Activated T-cell treated with anti-CD3 and anti-CD28 coated beads for 24 hours (primary cell): Measurements from ENCODE around the gene VWA3B.
"Not testable (repeated sequence)": the region's sequence is repeated elsewhere in the genome, so short reads cannot be mapped to it uniquely, and the experiment has no call there.

ENCODE experiments used
- DNase-seq: peaks from one replicate; pipeline ENCODE4 v3.0.0-alpha.2; 2020; ENCODE audit warnings: low read depth

VWA3B gene

GRCh38 chr2:98297817-98298682, 211.1 kb downstream of the VWA3B start:
- no peak for DNase-seq

DNA sequence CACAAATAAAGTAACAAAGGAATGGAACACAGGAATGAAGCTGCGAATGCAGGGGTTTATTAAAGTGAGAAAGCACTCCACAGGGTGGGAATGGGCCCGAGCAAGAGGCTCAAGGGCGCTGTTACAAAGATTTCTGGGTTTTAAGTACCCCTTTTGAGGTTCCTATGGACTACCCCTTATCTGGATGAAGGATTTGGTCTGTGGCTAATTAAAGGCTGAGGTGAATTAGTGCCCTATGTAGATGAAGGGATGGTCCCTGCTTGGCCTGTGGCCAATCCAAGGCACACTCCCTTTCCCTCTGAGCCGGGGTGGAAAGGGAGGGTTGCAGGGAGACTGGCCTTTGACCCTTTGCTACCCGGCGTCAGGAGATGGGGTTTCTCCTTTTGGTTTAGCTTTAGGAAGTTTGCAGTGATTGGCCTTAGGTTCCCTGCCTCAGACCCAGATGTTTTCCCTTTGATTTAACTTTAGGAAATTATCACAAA, 211.8 kb downstream of the VWA3B start:
- no peak for DNase-seq

- no peak for DNase-seq
Observed at GRCh38 chr2:98299211-98299905, 212.4 kb downstream of the VWA3B start.

DNA sequence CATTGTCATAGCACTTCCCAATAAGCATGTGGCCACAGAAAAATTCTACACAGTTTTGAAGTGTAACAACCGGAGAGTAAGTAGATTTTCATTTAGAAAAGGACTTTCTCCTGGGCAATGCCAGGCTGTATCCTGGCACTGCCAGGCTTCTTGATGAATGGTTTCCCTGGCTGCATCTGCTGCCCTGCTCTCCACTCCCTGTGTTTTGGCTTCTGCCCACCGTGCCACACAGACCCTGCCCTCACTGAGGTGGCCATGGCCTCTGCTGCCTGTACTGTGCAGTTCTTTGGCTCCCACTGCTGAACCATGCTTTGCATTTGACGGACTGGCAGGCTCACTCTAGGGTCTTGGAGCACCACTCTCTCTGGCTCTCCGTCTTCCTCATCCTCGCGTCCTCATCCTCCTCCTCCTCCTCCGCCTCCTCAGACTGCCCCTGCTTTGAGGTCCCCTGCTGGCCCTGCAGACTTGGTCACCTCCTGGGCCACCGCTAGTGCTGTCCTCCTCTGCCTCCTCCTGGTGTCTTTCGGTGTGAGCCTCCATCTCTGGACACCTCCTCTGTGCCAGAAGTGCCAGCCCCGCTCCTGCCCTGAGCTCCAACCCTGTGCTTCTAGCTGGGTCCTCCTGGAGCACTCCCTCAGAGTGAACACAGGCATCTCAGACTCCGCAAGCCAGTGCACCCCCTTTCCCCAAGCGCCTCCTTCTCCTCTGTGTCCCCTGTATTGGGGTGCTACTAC, 213.3 kb downstream of the VWA3B start:
- no peak for DNase-seq

GRCh38 chr2:98301469-98301868, 214.5 kb downstream of the VWA3B start:
- no peak for DNase-seq

GRCh38 chr2:98307131-98307696, 220.2 kb downstream of the VWA3B start:
- DNase-seq = not testable (repeated sequence)

DNA sequence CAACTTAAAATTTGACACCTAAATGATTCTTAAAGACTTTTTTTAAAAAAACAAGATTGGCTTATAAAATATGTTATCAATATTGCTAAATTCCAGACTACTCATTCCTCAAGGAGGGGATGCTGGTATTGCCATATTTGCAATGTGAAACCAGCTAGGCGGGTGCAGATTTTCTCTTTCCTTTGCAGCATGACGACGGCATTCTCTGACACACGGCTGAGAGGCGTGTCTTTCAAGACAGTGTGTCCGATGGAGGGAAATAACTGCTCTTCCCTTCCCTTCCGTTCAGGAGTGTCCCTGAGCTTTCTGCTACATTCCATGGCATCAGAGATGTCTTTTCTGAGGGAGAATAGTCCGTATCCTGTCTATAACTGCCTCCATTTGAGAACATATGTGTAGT, 221.1 kb downstream of the VWA3B start:
- DNase-seq = no peak

DNA sequence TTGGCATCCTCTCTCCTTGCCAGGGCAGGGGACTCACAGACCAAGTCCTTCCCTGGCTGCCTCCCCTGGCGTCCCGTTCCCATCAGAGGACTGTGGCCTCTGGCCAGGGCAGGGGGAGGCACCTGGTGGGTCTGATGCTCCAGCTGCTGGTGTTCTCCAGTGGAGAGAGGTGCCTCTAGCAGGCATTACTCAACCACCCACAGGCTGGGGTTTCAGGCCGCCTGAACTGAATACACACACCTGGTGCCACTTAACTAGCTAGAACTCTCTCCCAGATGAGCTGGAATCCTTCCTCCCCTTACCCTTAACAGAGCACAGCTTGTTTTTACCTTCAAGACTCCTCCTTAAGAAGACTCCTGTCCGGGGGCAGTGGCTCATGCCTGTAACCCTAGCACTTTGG, 221.6 kb downstream of the VWA3B start:
- DNase-seq = no peak

GRCh38 chr2:98309580-98309979, 222.6 kb downstream of the VWA3B start:
- no peak for DNase-seq

DNA sequence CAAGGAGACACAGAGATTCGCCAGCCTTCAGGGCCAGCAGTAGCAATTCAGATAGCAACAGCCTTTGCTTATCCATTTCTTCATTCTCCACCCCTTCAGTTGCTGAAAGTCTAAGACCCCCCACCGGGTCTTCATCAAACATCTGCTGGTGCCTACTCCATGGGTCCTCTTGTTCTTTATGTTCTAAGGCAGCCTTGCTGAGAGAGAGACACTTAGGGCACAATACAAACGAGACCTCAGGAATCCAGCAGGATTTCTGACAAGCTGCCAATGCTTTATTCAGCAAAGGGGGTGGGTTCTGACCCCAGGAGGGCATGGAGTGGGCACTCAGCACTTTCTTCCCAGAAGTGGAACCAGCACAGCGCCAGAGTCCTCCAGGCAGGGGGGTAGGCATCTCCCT, 223.0 kb downstream of the VWA3B start:
- DNase-seq = no peak

DNA sequence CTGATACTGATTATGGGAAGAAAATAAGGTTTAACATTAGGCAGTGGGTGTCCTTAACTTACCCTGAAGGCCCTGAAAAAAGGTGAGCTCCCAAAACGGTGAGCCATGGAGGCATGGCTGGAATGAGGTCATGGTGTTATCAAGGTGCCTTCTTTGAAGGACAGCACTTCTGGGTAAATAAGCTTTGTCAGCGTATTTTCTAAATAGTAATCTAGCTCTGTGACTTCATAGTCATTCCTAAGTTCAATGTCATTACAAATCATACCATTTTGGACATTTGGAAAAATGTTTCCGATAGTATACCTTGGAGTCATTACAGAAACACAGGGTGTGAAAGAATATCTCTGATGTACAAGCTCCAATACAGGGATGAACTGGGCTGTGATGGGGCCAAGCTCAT, 224.1 kb downstream of the VWA3B start:
- no peak for DNase-seq

- no peak for DNase-seq
Observed at GRCh38 chr2:98311771-98312545, 225.0 kb downstream of the VWA3B start.

GRCh38 chr2:98313492-98314250, 226.7 kb downstream of the VWA3B start:
- no peak for DNase-seq

GRCh38 chr2:98314251-98314650, 227.3 kb downstream of the VWA3B start:
- DNase-seq = no peak

DNA sequence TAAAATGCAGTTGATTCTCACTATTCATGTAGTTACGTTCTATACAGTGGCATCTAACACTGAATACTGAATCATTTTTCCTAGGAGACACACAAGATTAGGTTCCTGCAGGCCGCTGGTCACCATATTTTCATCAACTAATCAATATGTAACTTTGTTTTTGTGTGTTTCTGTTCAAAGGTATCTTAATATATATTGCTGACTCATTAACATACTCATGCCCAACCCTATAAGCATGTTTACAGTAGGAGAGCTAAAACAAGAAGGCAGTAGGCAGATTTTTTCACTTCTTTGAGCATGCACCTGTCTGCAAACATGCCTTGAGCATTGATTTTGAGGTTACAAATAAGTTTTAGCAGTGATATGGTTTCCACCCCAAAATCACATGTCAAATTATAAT, 229.0 kb downstream of the VWA3B start:
- no peak for DNase-seq

DNA sequence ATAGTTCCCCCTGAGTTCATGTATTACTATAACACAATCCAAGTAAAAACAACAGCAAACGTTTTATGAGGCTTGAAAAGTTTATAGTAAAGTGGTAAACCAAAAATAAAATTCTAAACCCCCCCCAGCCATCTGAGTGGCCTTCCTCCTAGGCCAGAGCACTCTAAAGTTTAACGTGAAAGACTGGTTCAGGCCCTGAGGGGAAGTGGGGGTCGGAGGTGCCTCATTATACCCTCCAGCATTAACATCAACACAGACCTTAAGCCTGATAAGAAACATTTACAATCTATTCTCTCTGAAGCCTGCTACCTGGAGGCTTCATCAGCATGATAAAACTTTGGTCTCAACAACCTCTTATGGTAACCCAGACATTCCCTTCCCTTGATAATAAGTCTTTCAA, 230.2 kb downstream of the VWA3B start:
- no peak for DNase-seq

GRCh38 chr2:98320171-98320570, 233.2 kb downstream of the VWA3B start:
- not testable (repeated sequence) for DNase-seq

GRCh38 chr2:98324181-98324580, 237.2 kb downstream of the VWA3B start:
- DNase-seq = no peak

DNA sequence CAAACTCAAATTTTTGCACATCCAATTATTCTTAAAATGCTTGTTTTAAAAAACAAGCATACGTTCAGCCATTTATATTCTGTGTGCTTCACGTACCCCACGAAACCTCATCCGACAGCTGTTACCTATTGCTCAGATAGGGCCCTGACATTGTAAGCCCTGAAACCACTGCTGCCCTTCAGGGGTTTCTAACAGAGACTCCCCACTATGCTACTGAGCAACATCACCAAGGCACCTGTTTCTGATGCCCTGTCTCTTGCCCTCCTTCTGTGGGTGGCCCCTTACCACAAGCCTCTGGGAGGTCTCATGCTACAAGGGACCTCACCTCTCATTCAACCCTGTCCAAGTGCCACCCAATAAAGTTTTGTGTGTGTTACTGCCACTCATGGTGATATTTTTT, 240.8 kb downstream of the VWA3B start:
- no peak for DNase-seq

DNA sequence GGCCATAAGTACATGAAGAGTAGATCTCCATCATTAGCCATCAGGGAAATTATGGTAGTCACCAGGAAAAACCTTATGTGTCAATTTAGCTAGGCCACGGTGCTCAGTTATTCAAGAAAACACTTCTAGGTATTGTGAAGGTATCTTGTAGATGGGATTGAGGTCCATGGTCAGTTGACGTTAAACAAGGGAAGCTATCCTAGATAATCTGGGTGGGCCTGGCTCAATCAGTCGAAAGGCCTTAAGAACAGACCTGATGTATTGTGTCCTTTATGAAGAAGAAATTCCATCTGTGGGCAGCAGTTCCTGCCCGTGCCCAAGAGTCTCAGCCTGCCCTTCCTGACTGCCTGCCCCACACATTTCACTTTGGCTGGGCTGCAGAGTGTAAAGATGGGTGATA, 242.6 kb downstream of the VWA3B start:
- no peak for DNase-seq

- DNase-seq = no peak
Observed at GRCh38 chr2:98332989-98333388, 246.0 kb downstream of the VWA3B start.
